HG03558 (cell line): ENCODE measurements around the gene CDC40.
A peak's percentile ranks its signal among the peaks of the same experiment; 100 is the strongest.

Source experiments
- ATAC-seq: cut with Tn5 transposase; IDR thresholded peaks from one replicate; pipeline ENCODE4 v1.9.1; 2021; ENCODE audit warnings: moderate number of reproducible peaks; ENCODE audit not compliant: unreplicated experiment; ENCODE audit errors: extremely low read depth

CDC40 gene

GRCh38 chr6:110180228-110181008 is at the start of gene CDC40:
Gene CDC40, plus strand, starts transcription at chr6:110180427. Its CDS starts 18 bp downstream, at chr6:110180445.
- peak; percentile 30 for ATAC-seq

GRCh38 chr6:110137924-110138887 is 42.0 kb upstream of the CDC40 start:
- ATAC-seq = no peak

GRCh38 chr6:110139052-110139451 is 41.2 kb upstream of the CDC40 start:
- no peak for ATAC-seq

GRCh38 chr6:110140650-110141049 is 39.6 kb upstream of the CDC40 start:
- no peak for ATAC-seq

- no peak for ATAC-seq
Observed at GRCh38 chr6:110147870-110148269, 32.4 kb upstream of the CDC40 start.

GRCh38 chr6:110158479-110158878 is 21.7 kb upstream of the CDC40 start:
- no peak for ATAC-seq

GRCh38 chr6:110170081-110170480 is 10.1 kb upstream of the CDC40 start:
- no peak for ATAC-seq

- no peak for ATAC-seq
Observed at GRCh38 chr6:110173506-110174132, 6.6 kb upstream of the CDC40 start.

- ATAC-seq = no peak
Observed at GRCh38 chr6:110178626-110179405, 1.4 kb upstream of the CDC40 start.

GRCh38 chr6:110179406-110180227 is 610 bp upstream of the CDC40 start, which contains the start of gene WASF1:
Gene WASF1, minus strand, starts transcription at chr6:110179670. Its CDS starts 52,069 bp downstream, at chr6:110127601.
- ATAC-seq = peak; percentile 78

GRCh38 chr6:110181131-110182030 is 1.2 kb downstream of the CDC40 start:
- ATAC-seq = no peak

GRCh38 chr6:110183292-110183885 is 3.2 kb downstream of the CDC40 start:
- ATAC-seq = no peak

GRCh38 chr6:110185879-110186278 is 5.7 kb downstream of the CDC40 start:
- peak; percentile 39 for ATAC-seq

- no peak for ATAC-seq
Observed at GRCh38 chr6:110188791-110189190, 8.6 kb downstream of the CDC40 start.

GRCh38 chr6:110190726-110191125 is 10.5 kb downstream of the CDC40 start:
- no peak for ATAC-seq

- no peak for ATAC-seq
Observed at GRCh38 chr6:110191477-110191876, 11.2 kb downstream of the CDC40 start.

- no peak for ATAC-seq
Observed at GRCh38 chr6:110195639-110196038, 15.4 kb downstream of the CDC40 start.

GRCh38 chr6:110196874-110197273 is 16.6 kb downstream of the CDC40 start:
- no peak for ATAC-seq
